GM08714 (cell line): ENCODE results near the gene YIF1A.
"Not testable (repeated sequence)": the region's sequence is repeated elsewhere in the genome, so short reads cannot be mapped to it uniquely, and the experiment has no call there.

Source experiments
- H3K4me3 ChIP-seq: fragments of 200-500 bp; sonication (Bioruptor generic); 2 replicates; pipeline ENCODE4 v1.5.1; 2014; ENCODE audit warnings: mild to moderate bottlenecking, low read length, inconsistent platforms
- ZNF274 ChIP-seq: IDR thresholded peaks from 2 replicates; pipeline ENCODE4 v1.6.1; 2012; ENCODE audit warnings: mild to moderate bottlenecking, low read depth, low read length

YIF1A gene

DNA sequence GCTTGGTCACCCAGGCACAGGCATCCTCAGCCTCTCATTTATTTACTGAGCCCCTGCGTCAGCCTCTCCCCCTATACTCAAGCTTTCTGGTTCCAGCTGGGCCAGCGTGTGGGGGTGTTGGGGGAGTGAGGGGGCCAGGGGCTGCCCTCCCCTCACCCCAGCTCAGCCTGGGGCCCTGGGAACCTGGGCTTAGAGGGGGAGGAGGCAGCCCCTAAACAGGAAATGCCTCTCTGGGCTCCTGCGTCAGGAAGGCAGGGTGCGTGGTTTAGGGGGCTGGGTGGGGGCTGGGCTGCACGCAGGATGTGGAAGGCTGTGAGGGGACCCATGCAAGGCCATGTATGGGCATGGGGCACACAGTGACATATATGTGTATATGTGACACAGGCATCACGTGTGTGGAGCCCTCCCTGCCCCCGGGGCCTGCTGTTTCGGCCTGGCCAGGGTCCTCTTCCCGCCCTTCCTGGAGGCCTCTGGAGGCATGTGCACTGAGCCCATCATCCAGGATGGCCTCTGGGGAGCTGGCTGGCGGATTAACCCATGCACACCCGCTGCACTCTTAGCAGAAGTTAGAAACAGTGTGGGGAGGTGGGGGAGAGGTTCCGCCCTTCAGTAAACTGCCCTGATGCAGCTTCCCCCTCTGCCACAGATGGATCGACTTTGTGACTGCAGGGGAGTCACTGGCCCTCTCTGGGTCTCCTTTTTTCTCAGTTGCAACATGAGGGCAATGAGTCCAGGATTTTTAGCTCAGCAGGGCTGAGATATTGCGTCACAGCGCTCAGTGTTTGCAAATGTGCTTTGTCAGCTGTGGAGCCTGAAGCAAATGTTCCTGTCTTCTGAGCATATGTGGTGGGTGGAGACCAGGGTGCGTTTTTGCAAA lies 29.0 kb upstream of the YIF1A start:
- no peak for TF ChIP-seq ZNF274
- no peak overlapping the region; the same call in 1 of the 2 replicates for H3K4me3 ChIP-seq

DNA sequence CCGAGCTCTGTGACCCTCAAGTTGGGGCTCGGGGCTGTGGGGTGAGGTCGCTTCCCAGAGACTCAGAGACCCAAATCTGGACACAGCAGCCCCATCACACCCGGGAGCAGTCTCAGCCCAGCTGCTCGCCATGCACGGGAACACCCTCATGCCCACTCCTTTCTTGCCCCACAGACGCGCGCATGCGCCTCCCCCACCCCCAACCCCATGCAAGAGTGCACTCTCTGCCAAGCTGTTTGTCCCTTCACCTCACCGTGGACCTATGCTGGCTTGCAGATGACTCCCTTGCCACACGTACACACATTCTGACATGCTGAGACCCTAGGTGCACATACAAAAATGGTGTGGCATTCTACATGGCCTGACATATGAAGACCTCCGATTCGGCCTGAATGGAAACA lies 28.4 kb upstream of the YIF1A start:
- H3K4me3 ChIP-seq: no peak overlapping the region; the same call in 1 of the 2 replicates
- TF ChIP-seq ZNF274: no peak

DNA sequence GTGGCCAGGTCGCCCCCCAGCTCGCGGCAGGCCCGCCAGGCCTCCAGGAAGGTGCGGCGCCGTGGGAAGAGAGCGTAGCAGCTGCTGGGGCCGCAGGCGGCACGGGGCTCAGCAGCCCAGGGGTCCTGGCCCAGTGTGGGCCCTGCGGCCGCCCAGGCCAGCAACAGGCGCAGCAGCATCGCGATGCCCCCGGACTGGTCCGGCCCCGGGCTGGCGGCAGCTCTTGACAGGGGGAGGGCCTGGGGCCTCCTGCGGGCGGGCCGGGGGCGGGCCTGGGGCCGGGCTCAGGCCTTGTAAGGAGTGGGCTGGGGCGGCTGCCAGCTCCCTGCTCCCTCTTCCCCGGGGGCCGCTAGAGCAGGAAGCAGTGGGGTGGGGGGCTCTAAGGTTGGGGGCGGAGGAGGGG lies 27.9 kb upstream of the YIF1A start, which contains the start of gene CD248:
TSS of gene CD248 (minus strand) at position 196 of the 403 bp plus-strand sequence. CDS start at position 179, 17 bp downstream.
- no peak within 1 kb of the TSS; the same call in 1 of the 2 replicates for H3K4me3 ChIP-seq
- TF ChIP-seq ZNF274: no peak

DNA sequence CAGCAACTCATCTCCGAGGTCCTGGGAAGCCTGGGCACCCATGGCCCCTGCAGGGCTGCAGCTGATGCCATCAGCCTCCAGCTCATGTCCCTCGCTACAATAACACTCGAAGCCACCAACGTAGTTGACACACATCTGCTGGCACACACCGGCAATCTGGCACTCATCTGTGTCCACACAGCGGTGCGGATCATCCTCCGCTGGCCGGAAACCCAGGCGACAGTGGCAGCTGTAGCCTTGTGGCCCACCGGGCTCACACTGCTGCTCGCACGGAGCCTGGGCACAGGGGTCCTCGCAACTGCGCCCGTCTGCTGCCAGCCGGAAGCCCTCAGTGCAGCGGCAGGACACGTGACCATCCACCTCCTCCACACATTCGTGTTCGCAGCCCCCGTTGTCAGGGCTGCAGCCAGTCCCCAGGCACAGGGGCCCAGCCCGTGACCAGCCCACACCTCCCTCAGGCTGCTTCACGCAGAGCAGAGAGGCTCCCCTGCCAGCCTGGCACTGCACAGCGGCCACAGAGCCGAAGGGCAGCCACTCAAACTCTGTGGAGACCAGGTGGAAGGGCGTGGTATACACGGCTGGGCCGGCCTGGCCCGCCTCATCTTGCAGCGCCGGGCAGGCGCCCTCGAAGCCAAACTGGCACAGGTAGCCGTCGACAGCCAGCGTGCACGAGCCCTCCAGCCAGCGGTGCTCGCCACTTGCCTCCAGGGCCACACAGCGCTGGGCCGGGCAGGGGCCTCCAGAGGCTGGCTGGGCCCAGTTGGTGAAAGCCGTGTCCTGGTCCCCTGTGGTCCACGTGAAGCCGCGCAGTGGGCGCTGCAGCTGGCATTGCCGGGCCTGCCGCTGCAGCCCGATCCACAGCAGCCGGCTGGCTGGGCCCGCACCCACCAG lies 27.2 kb upstream of the YIF1A start:
- H3K4me3 ChIP-seq: no peak overlapping the region
- TF ChIP-seq ZNF274: no peak

DNA sequence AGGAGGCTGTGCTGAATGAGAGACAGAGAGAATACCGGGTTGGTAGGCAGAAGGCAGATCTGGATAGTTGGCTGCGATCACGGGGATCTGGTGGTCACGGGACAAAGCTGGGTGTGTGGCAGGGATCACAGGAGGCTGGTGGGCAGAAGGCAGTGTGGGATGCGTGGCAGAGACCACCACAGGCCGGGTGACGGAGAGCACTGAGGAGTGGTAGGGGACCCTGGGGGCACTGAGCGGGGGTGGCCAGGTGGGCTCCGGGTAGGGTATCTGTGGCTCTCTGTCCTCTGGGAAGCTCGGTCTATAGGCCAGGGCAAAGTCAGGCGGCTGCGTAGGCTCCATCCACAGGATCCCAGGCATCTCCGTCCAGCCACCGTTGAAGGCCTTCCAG lies 26.5 kb upstream of the YIF1A start:
- no peak for TF ChIP-seq ZNF274
- H3K4me3 ChIP-seq: no peak overlapping the region

DNA sequence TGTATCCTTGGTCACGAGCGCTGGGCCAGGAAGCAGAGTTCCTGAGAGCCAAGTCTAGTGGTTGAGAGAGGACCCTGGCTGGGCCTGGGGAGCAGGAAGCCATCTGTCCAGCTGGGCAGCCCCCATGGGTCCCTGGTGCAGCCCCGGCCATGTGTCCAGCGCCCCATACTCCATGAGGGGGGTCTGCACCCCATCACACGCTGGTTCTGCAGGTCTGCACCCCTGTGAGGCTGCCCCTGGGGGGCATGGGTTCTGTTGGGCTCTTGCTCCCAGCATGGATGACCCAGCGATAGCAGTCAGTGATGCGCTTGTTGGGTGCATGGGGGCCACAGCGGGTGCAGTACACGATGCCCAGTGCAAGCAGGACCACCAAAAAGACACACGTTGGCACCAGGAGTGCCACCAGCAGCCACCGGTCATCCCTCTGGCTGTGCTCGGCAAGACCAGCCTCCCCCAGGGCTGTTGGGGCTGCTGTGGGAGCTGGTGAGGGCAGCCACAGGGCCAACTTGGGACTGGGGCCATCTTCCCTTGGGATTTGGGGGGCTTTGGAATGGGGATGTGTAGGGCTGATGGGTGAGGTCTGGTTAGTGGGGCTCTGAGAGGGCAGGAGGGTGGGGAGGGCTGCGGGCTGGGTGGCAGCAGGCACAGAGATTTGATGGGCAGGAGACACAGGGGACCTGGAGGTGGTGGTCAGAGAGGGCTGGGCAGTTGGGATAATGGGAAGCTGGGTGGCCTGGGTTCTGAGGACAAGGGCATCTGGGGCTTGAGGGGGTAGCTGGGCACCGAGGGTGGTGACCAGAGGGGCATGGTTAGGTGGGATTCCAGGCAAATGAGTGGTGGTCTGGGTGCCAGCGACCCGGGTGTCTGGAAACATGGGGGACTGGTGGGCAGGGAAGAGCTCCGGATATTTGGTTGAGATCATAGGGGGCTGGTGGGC lies 25.9 kb upstream of the YIF1A start:
- H3K4me3 ChIP-seq: no peak overlapping the region
- no peak for TF ChIP-seq ZNF274

DNA sequence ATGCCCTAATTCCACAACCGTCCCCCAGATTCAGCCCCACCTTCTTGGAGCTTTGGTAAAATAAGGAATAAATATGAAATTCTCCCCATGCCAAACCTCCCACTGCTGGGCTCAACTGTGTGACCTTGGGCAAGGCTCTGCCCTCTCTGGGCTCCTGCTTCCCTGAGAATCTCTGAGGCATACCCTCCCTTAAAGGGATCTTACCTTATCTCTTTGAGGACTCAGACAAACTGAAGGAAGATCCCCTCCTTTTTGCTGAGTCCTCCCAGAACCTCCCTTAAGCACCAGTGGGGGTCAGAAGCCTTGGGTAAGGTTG lies 25.2 kb upstream of the YIF1A start:
- H3K4me3 ChIP-seq: no peak overlapping the region
- no peak for TF ChIP-seq ZNF274

DNA sequence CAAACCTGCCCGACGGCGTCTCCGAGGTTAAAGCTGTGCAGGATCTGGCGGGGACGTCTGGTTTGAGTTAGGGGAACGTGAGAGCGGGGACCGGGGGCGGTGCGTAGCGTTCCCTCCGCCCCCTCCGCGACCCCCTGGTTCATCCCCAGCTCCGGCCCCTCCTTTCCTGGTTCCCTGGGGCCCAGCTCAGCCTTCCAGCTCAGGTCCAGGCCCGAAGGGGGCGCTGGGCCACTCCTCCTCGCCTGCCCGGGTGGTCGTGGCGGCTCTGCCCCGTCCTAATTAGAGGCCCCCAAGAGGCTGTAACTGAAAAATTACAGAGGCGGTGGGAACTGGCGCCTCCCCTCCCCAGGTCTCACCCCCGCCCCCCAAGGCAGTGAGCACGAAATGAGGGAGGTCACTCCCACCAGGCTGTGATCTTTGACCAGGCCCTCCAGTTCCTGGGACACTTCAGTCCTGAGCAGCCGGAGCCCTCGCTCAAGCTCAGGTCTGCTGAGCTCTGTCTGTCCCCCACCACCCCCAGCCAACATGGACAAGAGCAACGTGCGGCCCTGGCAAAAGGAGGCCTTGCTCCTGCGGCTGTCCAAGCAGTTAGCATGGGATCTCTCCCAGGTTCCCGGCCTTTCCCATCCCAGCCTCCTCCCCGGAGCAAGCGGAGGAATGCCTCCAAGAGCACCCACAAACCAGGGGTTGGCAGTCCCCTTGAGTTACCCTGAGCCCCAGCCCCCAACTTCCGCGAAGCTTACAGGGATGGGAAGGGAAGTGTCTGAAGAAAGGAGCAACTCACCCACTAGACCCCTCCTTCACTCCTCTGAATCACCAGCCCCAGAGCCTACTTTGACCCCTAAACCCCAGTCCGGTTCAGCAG lies 24.6 kb upstream of the YIF1A start:
- TF ChIP-seq ZNF274: no peak
- no peak overlapping the region; the same call in 1 of the 2 replicates for H3K4me3 ChIP-seq

DNA sequence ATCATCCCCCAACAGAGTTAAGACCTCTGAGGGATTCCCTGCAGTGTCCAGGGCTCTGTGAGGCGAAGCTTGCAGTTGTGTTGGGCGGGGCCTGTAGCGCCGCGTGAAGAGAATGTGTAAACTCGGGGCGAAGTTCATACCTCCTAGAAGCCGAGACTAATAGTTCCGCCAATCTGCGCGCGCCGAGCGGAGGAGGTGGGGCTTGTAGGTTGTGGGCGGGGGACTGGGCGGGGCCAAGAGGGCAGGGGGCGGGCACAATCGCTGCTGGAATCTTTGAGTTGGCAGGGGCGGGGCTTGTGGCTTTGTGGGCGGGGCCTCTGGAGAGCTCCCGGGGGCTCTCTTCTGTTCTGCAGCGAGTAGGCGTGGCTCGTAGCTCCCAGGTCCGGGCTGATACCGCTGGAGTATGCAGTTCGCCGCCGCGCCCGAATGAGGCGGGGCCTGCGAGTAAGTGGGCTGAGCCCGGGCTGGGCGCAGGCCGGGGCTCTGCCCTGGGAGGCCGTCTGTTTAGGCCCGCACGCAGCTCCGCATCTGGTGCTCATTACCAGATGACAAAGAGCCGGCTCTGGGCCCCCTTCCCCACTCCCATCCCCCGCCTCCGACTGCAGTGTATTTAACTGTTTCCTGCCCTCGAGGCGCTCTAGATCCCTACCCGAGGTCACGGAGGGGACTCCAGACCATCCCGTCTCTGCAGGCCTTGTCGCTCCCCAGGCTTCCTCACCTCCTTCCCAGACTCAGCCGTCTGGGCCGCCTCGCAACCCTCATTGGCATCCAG lies 23.8 kb upstream of the YIF1A start:
- peak overlapping the region; percentile 66; the same call in 1 of the 2 replicates for H3K4me3 ChIP-seq
- TF ChIP-seq ZNF274: no peak

DNA sequence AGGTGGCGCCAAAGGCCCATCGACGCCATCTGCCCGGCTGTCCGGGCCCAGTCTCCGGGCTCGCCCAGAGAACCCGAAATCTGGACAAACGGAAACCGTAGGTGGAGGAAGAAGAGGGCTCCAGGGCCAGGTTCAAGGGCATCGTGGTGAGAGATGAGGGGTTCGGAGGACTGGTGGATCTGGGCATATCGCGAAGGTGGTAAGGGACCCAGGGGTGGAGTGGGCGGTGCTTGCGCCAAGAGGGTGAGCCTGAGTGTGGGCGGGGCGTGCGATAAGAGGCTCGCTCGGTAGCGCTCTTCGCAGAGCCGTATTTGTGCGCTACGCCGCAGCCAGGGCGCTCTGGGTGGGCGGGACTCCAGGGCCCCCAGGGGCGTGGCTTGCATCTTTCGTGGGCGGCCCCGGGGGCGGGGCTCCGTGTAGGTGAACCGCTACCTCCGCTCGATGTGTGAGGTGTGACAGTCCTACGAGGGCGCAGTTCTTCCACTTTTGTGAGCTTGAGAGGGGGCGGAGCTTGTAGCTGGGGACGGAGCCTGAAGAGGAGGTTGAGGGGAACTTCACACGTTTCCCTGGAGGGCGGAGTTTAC lies 23.1 kb upstream of the YIF1A start:
- peak overlapping the region; percentile 66; the same call in 1 of the 2 replicates for H3K4me3 ChIP-seq
- no peak for TF ChIP-seq ZNF274

DNA sequence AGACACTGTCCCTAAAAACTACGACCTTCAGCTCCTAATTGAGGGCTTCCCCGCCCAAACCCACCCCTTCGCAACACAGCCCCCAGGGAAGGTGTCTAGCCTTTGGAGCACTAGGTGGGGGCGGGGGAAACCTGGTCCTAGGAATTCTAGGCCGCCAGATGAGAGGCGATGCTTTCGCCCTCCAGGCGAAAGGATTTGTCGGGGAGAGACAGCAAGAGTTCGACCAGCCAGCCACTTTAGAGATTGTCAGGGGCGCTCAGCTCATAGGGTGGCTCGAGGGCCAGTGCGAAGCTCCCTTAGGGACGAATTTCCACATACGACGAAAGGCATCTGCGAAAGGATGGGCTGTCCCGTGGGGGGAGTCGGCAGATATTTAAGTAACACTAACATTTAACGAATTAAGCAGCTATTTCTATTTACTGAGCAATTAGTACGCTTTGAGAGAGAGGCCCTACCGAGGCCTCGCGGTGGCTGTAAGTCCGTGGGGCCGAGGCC lies 22.6 kb upstream of the YIF1A start:
- no peak for TF ChIP-seq ZNF274
- H3K4me3 ChIP-seq: peak overlapping the region; percentile 66; the same call in 1 of the 2 replicates

DNA sequence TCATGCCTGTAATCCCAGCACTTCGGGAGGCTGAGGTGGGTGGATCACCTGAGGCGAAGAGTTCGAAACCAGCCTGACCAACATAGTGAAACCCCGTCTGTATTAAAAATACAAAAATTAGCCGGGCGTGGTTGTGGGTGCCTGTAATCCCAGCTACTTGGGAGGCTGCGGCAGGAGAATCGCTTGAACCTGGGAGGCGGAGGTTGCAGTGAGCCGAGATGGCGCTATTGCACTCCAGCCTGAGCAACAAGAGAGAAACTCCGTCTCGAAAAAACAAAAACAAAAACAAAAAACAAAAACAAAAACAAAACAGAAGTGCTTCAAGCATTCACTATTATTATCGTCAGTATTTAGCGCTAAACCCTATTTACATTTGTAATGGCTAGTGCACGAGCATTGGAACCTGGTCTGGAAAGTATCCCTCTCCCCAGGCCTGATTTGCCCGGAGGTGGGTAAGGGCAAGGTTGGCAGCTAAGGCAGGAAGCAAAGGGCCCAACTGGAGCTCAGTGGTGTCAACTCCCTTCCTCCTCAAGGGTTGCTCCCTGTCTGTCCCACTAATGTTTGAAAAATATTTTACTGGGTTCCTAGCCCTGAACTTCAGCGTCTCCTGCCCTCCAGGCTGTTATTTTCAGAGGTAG lies 22.0 kb upstream of the YIF1A start:
- H3K4me3 ChIP-seq: not testable (repeated sequence)
